GM18526 (cell line): ENCODE measurements around the gene ZFAND6.

Experiments
- POLR2A ChIP-seq: IDR thresholded peaks from 3 replicates; pipeline ENCODE4 v1.6.1; 2011; ENCODE audit not compliant: insufficient read length; ENCODE audit errors: extremely low read depth

The ZFAND6 gene

GRCh38 chr15:80058851-80059785 lies at the start of gene ZFAND6:
Gene ZFAND6, plus strand, starts transcription at chr15:80059676. Its CDS starts 60,669 bp downstream, at chr15:80120345.
- peak; percentile 74 for TF ChIP-seq POLR2A

GRCh38 chr15:80010131-80010673 lies 49.3 kb upstream of the ZFAND6 start:
- no peak for TF ChIP-seq POLR2A

GRCh38 chr15:80011596-80011995 lies 47.9 kb upstream of the ZFAND6 start:
- no peak for TF ChIP-seq POLR2A

- TF ChIP-seq POLR2A: no peak
These were observed 47.3 kb upstream of the ZFAND6 start for GRCh38 chr15:80012060-80012726.

GRCh38 chr15:80015156-80015555 lies 44.3 kb upstream of the ZFAND6 start:
- TF ChIP-seq POLR2A: no peak

GRCh38 chr15:80019168-80019745 lies 40.2 kb upstream of the ZFAND6 start:
- no peak for TF ChIP-seq POLR2A

GRCh38 chr15:80020731-80021130 lies 38.7 kb upstream of the ZFAND6 start:
- TF ChIP-seq POLR2A: no peak

GRCh38 chr15:80026310-80026709 lies 33.2 kb upstream of the ZFAND6 start:
- TF ChIP-seq POLR2A: no peak

- TF ChIP-seq POLR2A: no peak
These were observed 32.7 kb upstream of the ZFAND6 start for GRCh38 chr15:80026754-80027153.

- no peak for TF ChIP-seq POLR2A
These were observed 30.5 kb upstream of the ZFAND6 start for GRCh38 chr15:80028937-80029336.

- no peak for TF ChIP-seq POLR2A
These were observed 27.6 kb upstream of the ZFAND6 start for GRCh38 chr15:80031841-80032240.

- no peak for TF ChIP-seq POLR2A
These were observed 24.8 kb upstream of the ZFAND6 start for GRCh38 chr15:80034629-80035028.

GRCh38 chr15:80036071-80036470 lies 23.4 kb upstream of the ZFAND6 start:
- no peak for TF ChIP-seq POLR2A

- TF ChIP-seq POLR2A: no peak
These were observed 17.8 kb upstream of the ZFAND6 start for GRCh38 chr15:80041494-80042253.

- TF ChIP-seq POLR2A: no peak
These were observed 16.9 kb upstream of the ZFAND6 start for GRCh38 chr15:80042568-80042967.
